ENCODE data around the gene UBN1.

DNA sequence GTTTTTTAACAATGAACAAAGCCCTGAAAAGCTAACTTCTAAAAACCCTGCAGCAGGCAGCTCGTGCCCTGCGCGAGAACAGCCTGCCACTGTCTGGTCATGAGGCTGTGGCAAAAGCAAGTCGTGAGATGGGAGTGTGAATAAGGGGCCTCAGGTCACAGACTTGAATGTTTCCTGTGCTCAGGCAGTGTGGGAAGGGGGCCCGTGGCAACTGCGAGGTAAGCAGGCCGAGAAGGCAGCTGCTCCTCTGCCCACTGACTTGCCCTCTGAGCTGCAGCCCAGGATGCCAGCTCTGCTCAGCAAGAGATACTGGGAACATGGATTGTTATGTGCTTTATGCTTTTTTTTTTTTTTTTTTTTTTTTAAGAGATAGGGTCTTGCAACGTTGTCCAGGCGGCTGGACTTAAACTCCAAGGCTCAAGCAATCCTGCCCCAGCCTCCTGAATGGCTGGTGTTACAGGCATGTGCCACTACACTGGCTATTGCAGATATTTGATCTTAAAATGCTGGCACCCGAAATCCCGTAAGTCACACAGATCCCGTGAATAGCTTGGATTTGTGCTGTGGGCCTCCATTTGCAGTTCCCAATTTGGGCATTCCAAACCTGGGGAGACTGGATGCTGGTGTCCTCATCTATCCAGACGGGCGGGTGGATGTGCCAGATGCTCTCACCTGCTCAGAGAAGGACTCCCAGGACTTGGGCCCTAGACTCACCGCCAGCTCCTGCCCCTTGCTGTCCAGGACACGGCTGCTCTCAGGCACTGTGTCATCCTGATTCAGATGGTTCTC, 44.0 kb downstream of the UBN1 start:
- TF ChIP-seq FOXP2 (optimal IDR thresholded peaks at IDR 0.05; ENCODE audit: borderline replicate concordance, extremely low read depth, extremely low read length, insufficient read depth) (no peak), SIN3A (IDR thresholded peaks at IDR 0.05; ENCODE audit: borderline replicate concordance, insufficient read depth, low read length) (no peak)

Data from PFSK-1 (cell line).